NCI-H1930 (cell line): ENCODE data around the gene CFAP74.

ENCODE experiments used
- DNase-seq, 2 experiments: peaks; one replicate each; lab custom pipeline; 2025; lab: John Stamatoyannopoulos, UW

Gene CFAP74

GRCh38 chr1:1916851-1917251 is 86.7 kb downstream of the CFAP74 start:
- no peak for DNase-seq

DNA sequence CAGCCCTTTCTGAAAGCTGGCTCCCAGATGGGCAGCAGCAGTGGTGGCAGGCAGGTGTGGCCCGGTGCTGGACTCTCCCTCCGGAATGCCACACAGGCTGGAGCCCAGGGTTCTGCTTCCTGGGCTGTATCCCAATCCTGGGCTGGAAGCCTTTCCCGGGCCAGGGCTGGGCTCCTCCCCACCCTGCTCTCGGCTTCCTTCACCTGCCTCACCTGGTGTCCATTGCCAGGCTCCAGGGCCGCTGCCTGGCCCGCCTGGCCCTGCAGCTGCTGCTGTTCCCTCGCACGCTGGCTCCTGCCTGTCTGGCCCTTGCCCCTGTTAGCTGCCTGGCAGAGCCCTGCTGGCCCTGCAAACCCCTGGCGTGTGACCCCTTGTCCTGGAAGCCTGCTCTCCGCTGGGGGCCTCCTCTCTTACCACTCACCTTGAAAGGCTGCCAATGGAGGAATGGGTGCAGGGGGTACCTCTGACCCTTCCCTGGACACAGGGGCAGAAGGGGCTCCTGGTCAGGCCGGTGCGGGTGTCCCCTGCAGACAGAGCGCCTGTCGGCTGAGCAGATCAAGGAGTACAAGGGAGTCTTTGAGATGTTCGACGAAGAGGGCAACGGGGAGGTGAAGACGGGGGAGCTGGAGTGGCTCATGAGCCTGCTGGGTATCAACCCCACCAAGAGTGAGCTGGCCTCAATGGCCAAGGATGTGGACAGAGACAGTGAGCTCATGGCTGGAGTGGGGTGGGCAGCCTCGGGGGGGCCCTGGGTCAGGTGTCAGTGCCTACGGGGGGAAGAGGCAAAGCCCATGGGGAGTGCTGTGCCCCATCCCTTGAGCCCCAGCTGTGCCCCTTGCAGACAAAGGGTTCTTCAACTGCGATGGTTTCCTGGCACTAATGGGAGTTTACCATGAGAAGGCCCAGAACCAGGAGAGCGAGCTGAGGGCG is 87.4 kb downstream of the CFAP74 start:
- DNase-seq, result no peak

GRCh38 chr1:1914971-1915692 is 88.5 kb downstream of the CFAP74 start, which contains the start of gene CALML6:
Gene CALML6 (plus strand): TSS chr1:1915260. CDS start chr1:1915281, 21 bp downstream.
- no peak for DNase-seq

DNA sequence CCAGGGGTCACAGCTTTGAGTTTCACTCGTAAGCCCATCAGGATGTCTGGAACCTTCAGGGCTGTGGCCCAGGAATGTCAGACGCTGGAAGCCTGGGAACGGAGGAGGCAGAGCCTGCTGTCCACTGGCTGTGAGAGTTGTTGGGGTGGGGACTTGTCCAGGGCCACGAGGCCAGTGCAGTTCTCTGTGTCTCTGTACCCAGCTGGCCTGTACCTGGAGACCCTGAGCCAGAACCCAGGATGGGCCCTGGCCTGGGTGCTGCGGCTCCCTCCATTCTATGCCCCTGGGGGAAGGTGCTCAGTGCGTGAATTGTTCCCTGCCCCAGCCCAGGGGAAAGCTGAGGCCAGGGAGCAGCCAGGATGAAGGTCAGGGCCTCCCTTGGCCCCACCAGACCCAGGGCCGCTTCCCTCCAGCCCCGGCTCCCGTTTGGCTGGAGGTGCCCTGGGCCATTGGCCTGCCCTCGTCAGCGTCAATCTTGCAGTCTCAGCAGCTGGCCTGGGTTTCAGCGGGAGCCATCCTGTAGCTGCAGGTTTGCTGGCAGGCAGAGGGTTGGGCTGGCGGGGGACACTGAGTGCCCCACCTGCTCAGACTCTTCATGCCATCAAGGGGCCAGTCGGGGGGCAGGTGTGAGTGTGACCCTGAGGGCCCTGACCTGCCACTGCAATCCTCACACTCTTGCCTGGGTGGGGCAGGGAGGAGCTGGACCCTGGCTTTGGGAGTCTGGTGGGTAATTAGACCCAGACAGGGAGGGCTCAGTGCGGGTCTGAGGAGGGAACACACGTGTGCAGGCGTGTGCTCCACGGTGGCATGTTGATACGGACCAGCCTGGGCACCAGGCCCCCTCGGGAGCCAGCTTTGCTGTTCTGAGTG is 89.2 kb downstream of the CFAP74 start:
- DNase-seq, result no peak

DNA sequence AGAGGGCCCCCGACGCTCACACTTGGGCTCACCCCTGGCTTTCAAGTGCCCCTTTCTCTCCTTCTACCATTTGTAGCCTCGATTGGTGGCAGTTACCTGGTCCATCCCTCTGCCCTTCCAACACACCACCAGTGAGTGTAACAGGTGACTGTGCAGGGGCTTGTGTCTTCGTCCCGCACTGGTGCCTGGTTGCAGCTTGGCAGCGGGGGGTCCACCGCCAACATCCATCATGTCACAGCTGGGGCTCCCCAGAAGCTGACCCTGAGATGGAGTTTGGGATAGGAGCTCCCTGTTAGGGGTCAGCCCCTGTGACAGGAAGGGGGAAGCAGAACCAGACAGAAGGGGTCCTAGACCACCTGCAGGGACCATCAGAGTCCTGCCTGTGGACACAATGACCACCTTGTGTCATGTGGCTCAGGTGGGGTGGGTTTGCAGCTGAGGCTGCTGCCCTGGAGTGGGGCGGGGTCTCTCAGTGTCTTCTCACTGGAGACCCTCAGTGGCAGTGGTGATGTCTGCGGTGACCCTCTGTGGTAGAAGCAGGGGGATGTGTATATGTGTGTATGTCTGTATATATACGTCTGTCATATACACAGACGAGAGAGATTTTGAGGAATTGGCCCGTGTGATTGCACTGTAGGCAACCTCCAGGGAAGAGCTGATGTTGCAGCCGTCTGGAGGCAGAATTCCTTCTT is 92.1 kb downstream of the CFAP74 start:
- no peak for DNase-seq

- DNase-seq, result no peak
Observed at GRCh38 chr1:1910651-1911331, 92.8 kb downstream of the CFAP74 start.

GRCh38 chr1:1910033-1910465 is 93.5 kb downstream of the CFAP74 start:
- no peak for DNase-seq

DNA sequence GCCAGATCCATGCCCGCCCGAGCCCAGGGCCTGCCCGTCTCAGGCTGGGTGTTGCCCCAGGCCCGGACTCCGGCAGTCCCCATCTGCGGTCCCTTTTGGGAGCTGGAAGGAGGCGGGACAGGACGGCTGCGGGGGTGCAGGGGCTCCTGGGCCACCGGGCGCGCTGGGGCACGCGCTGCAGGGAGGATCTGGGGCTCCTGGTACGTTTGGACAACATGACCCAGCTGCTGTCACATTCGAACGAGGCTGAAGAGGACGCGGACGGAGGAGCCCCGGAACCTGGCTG is 95.1 kb downstream of the CFAP74 start:
- DNase-seq, result no peak

- peak in 1 of 2 experiments; percentile 54 for DNase-seq
Observed at GRCh38 chr1:1907098-1907736, 96.4 kb downstream of the CFAP74 start.

DNA sequence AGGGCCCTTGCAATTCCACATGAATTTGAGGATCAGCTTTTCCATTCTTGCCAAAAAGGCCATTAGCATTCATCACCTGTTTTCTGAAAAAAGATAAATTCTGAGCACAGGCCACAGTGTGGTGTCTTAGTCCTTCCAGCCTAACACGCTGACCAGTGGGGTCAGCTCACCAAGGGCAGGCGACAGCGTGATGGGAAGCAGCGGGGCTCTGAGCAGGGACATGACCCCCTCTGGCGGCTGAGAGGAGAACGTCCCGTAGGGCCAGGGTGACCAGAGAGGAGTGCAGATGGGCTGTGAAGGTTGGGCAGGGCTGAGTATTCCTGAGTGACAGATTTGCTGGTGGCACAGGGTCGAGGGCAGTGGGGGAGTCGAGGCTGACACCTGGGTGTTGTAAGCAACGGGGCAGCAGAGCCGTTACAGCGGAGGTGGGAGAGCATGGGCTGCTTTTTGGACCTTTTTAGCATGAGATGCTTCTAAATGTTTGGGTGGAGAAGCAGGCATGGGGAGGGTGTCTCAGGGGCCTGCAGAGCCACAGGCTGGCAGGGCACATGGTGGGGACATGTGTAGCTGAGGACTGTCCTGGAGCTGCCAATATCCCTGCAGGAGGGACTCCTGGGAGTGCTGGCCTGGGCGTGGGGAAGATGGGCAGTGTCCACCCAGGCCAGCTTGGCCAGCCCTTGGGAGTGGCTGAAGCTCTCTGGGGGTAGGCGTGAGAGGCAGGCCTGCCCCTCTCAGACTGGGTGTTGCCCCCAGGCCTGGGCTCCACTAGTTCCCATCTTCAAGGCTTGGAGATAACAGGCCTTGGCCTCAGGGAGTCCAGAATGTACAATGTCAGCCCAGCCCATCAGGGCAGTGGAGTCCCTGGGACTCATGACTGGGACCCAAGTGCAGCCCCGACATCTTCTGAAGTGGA is 97.1 kb downstream of the CFAP74 start:
- peak; percentile 40 to 79 for DNase-seq

- no peak for DNase-seq
Observed at GRCh38 chr1:1903224-1903623, 100.4 kb downstream of the CFAP74 start.

- no peak for DNase-seq
Observed at GRCh38 chr1:1901641-1902294, 101.8 kb downstream of the CFAP74 start.

- no peak for DNase-seq
Observed at GRCh38 chr1:1900883-1901640, 102.5 kb downstream of the CFAP74 start.

DNA sequence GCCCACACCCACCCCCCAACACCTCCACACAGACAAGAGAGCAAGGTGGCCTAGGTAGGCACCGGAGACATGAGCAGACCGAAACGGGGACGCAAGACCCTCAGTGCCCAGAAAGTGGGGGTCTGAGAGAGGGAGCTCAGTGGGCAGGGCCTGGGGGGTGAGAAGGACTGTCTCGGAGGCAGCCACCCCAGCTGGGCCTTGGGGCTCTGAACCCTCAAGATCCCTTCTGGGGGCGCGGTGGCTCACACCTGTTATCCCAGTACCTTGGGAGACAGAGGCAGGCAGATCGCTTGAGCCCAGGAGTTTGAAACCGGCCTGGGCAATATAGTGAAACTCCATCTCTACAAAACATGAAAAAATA is 103.6 kb downstream of the CFAP74 start:
- no peak for DNase-seq

DNA sequence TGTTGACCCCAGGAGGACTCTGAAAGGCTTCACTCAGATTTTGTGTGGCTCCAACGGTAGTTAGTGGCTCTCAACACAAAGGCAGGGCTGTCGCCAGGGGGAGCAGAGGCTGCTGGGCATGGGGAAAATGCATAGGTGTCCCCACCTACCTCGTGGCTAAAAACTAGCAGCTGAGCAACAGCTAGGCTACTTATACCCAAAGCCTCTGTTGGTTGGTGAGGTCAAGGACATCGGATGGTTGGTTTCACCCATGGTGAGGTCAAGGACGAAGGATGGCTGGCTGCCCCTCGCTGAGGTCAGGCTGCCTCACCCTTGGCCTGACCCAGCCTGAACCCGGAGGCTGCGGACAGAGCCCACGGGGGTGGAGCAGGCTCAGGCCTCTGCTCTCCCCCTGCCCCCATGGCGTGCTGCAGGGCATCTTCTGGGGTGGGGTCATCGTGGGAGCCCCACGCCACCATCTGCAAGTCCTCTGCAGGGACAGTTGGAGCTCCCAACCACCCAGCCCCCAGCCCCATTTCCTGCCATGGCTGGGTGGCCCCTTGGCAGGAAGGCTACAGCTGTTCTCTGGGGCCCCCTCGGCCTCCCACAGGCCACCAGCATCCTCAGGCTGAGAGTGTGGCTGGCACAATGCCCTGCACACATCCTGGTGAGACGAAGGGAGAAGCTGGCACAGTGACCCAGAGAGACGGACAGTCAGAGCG is 104.2 kb downstream of the CFAP74 start:
- no peak for DNase-seq

GRCh38 chr1:1898246-1898933 is 105.2 kb downstream of the CFAP74 start:
- no peak for DNase-seq
